Astrocyte (in vitro differentiated cells and primary cell): ENCODE data around the gene TBC1D5. TPM values are rescaled to one million over a fixed set of nuclear protein-coding genes. Genes with fewer than 3 reads are reported as not detected.

Experiments used
- DNase-seq: peaks from one replicate; pipeline ENCODE4 v3.0.0-alpha.2; 2010; ENCODE audit warnings: low read depth
- FAIRE-seq: peaks from 2 replicates; lab custom pipeline; 2011; peaks lifted over from hg19 to GRCh38; lab: Jason Lieb, UNC
- H2AFZ ChIP-seq: 2 replicates; pipeline ENCODE4 v1.6.0; 2012; ENCODE audit warnings: low read depth, low read length, inconsistent platforms
- H3K27ac ChIP-seq: 2 replicates; pipeline ENCODE4 v1.5.1; 2011; ENCODE audit warnings: low read depth, low read length, inconsistent platforms
- H3K27me3 ChIP-seq: 2 replicates; pipeline ENCODE4 v1.6.0; 2011; ENCODE audit warnings: low read length, inconsistent platforms; ENCODE audit not compliant: insufficient read depth
- H3K36me3 ChIP-seq: 2 replicates; pipeline ENCODE4 v1.5.1; 2011; ENCODE audit warnings: low read length, inconsistent platforms; ENCODE audit not compliant: insufficient read depth
- H3K4me1 ChIP-seq: 2 replicates; pipeline ENCODE4 v1.5.1; 2011; ENCODE audit warnings: low read length, inconsistent platforms; ENCODE audit not compliant: insufficient read depth
- H3K4me2 ChIP-seq: 2 replicates; pipeline ENCODE4 v1.6.0; 2012; ENCODE audit warnings: low read length, inconsistent platforms
- H3K4me3 ChIP-seq: 2 replicates; pipeline ENCODE4 v1.5.1; 2011; ENCODE audit warnings: low read depth, mild to moderate bottlenecking, low read length, inconsistent platforms; ENCODE audit not compliant: insufficient read depth
- H3K79me2 ChIP-seq: 2 replicates; pipeline ENCODE4 v1.6.0; 2012; ENCODE audit warnings: mild to moderate bottlenecking, low read length, inconsistent platforms; ENCODE audit not compliant: insufficient read depth
- H3K9ac ChIP-seq: 2 replicates; pipeline ENCODE4 v1.6.0; 2012; ENCODE audit warnings: mild to moderate bottlenecking, low read length, inconsistent platforms
- H3K9me3 ChIP-seq: 2 replicates; pipeline ENCODE4 v1.5.1; 2012; ENCODE audit warnings: low read depth, mild to moderate bottlenecking, low read length, inconsistent platforms; ENCODE audit not compliant: insufficient read depth
- H4K20me1 ChIP-seq: 2 replicates; pipeline ENCODE4 v1.6.0; 2012; ENCODE audit warnings: low read length, inconsistent platforms; ENCODE audit not compliant: insufficient read depth
- H3K27ac Mint-ChIP-seq: one replicate; pipeline ENCODE4 v1.8.0; 2021; ENCODE audit warnings: mild to moderate bottlenecking, mixed read lengths; ENCODE audit not compliant: unreplicated experiment
- H3K27me3 Mint-ChIP-seq: one replicate; pipeline ENCODE4 v1.8.0; 2021; ENCODE audit warnings: low read depth, mixed read lengths; ENCODE audit not compliant: unreplicated experiment
- H3K36me3 Mint-ChIP-seq: one replicate; pipeline ENCODE4 v1.8.0; 2021; ENCODE audit warnings: low read depth, mixed read lengths; ENCODE audit not compliant: unreplicated experiment
- H3K4me1 Mint-ChIP-seq: one replicate; pipeline ENCODE4 v1.8.0; 2021; ENCODE audit warnings: low read depth, mixed read lengths; ENCODE audit not compliant: unreplicated experiment
- H3K4me3 Mint-ChIP-seq: one replicate; pipeline ENCODE4 v1.8.0; 2021; ENCODE audit warnings: mild to moderate bottlenecking, moderate library complexity, mixed read lengths; ENCODE audit not compliant: unreplicated experiment
- H3K9me3 Mint-ChIP-seq: one replicate; pipeline ENCODE4 v1.8.0; 2021; ENCODE audit warnings: mild to moderate bottlenecking, mixed read lengths; ENCODE audit not compliant: unreplicated experiment
- CTCF ChIP-seq: IDR thresholded peaks from 2 replicates; pipeline ENCODE4 v1.5.1; 2011; ENCODE audit warnings: low read depth, mild to moderate bottlenecking, inconsistent platforms, low read length, moderate library complexity; ENCODE audit not compliant: insufficient read depth
- EZH2 ChIP-seq: IDR thresholded peaks from 2 replicates; pipeline ENCODE4 v1.6.1; 2012; ENCODE audit warnings: mild to moderate bottlenecking, low read length, inconsistent platforms; ENCODE audit not compliant: insufficient read depth
- total RNA-seq: library from RNA; stranded (reverse); gene quantifications from 2 replicates; pipeline ENCODE4 v1.2.1, GENCODE V29; 2021

Gene TBC1D5
- total RNA-seq, 1 donor from 2014 or later: 23.0 TPM

GRCh38 chr3:17340261-17340660 lies 402.2 kb downstream of the TBC1D5 start:
- H3K9me3 Mint-ChIP-seq: no peaks in the 10 kb centered on the region
- H3K4me1 ChIP-seq: no peaks in the 10 kb centered on the region
- no peaks in the 10 kb centered on the region for H3K9me3 ChIP-seq
- no peaks in the 10 kb centered on the region for H3K79me2 ChIP-seq
- no peaks in the 10 kb centered on the region for H3K27me3 ChIP-seq
- no peaks in the 10 kb centered on the region for H3K36me3 Mint-ChIP-seq
- H2AFZ ChIP-seq: no peak overlapping the region
- H3K9ac ChIP-seq: no peak overlapping the region
- TF ChIP-seq CTCF (no peak), EZH2 (no peak)
- no peak overlapping the region for H3K4me2 ChIP-seq
- no peaks in the 10 kb centered on the region for H3K36me3 ChIP-seq
- DNase-seq (no peak), FAIRE-seq (no peak)
- no peak overlapping the region for H3K27ac Mint-ChIP-seq
- H3K27ac ChIP-seq: no peak overlapping the region
- no peaks in the 10 kb centered on the region for H3K4me1 Mint-ChIP-seq
- H3K4me3 Mint-ChIP-seq: no peak overlapping the region
- H4K20me1 ChIP-seq: no peaks in the 10 kb centered on the region
- H3K27me3 Mint-ChIP-seq: no peaks in the 10 kb centered on the region
- no peak overlapping the region for H3K4me3 ChIP-seq

GRCh38 chr3:17339132-17339575 lies 403.3 kb downstream of the TBC1D5 start:
- H2AFZ ChIP-seq: no peak overlapping the region
- H3K27ac Mint-ChIP-seq: no peak overlapping the region
- no peaks in the 10 kb centered on the region for H3K9me3 Mint-ChIP-seq
- H3K36me3 ChIP-seq: no peaks in the 10 kb centered on the region
- no peaks in the 10 kb centered on the region for H4K20me1 ChIP-seq
- DNase-seq (no peak), FAIRE-seq (no peak)
- H3K79me2 ChIP-seq: no peaks in the 10 kb centered on the region
- H3K27me3 ChIP-seq: no peaks in the 10 kb centered on the region
- TF ChIP-seq EZH2 (no peak), CTCF (no peak)
- no peaks in the 10 kb centered on the region for H3K4me1 Mint-ChIP-seq
- no peak overlapping the region for H3K9ac ChIP-seq
- no peaks in the 10 kb centered on the region for H3K36me3 Mint-ChIP-seq
- H3K27me3 Mint-ChIP-seq: no peaks in the 10 kb centered on the region
- no peaks in the 10 kb centered on the region for H3K9me3 ChIP-seq
- no peak overlapping the region for H3K4me3 Mint-ChIP-seq
- H3K4me1 ChIP-seq: no peaks in the 10 kb centered on the region
- no peak overlapping the region for H3K4me2 ChIP-seq
- no peak overlapping the region for H3K27ac ChIP-seq
- no peak overlapping the region for H3K4me3 ChIP-seq

DNA sequence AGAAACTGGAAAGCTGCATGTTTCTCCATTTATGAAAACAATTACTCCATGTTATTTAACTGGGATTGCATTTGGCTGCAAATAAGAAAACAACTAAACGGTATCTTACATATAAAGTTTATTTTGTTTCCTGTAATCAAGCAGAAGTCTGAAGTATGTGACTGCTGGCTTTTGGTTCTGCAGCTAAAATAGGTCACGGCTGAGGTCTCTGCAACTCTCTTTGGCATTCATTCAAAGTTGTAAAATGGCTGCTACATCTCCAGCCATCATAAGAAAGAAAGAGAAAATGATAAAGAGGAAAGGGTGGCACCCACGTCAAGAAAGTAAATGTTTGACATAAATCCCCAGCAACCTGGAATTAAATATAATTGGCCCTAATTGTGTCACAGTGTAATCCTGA lies 406.1 kb downstream of the TBC1D5 start:
- H3K9ac ChIP-seq: no peak overlapping the region
- no peaks in the 10 kb centered on the region for H4K20me1 ChIP-seq
- Mint-ChIP-seq H3K9me3 (no peaks in the 10 kb centered on the region), H3K4me1 (no peaks in the 10 kb centered on the region), H3K27me3 (no peaks in the 10 kb centered on the region), H3K4me3 (no peak overlapping the region), H3K27ac (no peak overlapping the region), H3K36me3 (no peaks in the 10 kb centered on the region)
- no peak overlapping the region for H3K4me3 ChIP-seq
- H3K36me3 ChIP-seq: no peaks in the 10 kb centered on the region
- FAIRE-seq: no peak
- no peaks in the 10 kb centered on the region for H3K9me3 ChIP-seq
- no peaks in the 10 kb centered on the region for H3K27me3 ChIP-seq
- H3K79me2 ChIP-seq: no peaks in the 10 kb centered on the region
- DNase-seq: no peak
- H3K4me1 ChIP-seq: no peaks in the 10 kb centered on the region
- TF ChIP-seq EZH2 (no peak), CTCF (no peak)
- no peak overlapping the region for H3K4me2 ChIP-seq
- no peak overlapping the region for H3K27ac ChIP-seq
- no peak overlapping the region for H2AFZ ChIP-seq
